ENCODE data around the gene SRMS.
A peak's percentile ranks its signal among the peaks of the same experiment; 100 is the strongest.

The SRMS gene

DNA sequence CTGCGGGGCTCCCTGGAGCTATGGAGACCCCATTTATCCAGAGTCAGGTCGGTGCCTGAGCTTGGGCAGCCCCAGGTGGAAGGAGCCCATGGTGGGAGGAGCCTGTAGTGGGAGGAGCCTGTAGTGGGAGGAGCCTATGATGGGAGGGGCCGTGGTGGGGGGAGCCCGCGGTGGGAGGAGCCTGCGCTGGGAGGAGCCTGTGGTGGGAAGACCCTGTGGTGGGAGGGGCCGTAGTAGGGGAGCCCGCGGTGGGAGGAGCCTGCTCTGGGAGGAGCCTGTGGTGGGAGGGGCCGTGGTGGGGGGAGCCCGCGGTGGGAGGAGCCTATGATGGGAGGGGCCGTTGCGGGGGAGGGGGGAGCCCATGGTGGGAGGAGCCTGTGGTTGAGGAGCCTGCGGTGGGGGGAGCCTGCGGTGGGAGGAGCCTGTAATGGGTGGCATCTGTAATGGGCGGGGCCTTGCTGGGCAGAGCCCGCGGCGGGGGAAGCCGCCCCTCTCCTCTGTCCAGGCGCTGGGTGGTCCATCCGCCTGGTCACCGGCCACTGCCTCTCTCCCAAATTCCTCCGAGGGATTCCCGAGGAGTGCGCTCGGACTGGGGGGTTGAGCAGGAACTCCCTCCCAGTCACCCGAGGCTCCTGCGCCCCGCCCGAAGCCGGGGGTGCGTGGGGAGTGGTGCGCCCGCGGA, 5.8 kb upstream of the SRMS start:
- peak; percentile 66 to 73 for DNase-seq (ENCODE audit: low read depth in 2 of 2)

DNA sequence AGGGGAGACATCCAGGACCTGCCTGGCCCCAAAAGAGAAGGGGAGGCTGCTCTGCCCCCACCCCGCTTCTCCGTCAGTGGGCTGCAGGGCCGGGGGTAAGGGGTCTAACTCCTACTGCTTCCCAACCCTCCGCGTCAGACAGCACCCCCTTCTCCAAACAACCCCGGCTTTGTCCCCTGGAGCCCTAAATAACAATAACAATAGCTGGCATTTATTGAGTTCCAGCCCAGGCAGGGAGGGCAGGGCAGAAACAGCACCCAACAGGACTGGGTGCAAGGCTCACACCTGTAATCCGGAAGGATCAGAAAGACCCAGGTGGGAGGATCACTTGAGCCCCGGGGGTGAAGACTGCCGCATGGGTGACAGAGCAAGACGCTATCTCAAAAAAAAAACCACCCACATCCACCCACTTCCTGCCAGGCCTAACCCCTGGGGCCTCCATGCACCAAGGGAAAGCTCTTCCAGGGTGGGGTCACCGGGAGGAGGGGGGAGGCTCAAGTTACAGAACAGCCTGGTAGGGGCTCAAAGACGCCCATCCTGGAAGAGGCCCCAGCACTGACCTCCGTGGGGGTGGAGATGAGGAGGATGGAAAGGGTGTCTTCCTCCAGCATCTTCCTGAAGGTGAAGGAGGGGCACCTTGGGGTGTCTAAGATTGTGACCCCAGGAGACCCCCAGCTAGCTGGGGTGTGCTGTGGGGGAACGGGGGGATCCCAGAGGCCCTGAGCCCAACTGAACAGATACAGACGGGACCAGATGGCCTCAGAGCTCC, 5.1 kb upstream of the SRMS start:
- no peak for DNase-seq (ENCODE audit: low read depth in 2 of 2)

DNA sequence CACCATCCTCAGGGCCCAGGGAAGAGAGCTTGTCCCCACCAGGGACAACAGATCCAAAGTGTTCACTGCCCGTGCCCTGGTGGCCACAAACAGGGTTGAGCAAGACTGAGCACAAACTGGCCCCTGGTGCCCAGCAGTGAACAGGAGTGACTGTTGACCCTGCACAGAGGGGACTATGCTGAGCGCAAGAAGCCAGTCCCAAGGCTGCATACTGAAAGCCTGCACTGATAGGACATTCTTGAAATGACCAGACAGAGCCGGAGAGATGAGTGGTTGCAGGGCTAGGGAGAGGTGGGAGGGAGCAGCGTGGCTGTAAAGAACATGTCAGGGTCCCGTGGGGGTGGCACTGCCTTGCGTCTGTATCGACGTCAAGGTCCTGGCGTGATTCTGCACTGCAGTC, 3.5 kb upstream of the SRMS start:
- DNase-seq (ENCODE audit: low read depth in 2 of 2) = no peak

DNA sequence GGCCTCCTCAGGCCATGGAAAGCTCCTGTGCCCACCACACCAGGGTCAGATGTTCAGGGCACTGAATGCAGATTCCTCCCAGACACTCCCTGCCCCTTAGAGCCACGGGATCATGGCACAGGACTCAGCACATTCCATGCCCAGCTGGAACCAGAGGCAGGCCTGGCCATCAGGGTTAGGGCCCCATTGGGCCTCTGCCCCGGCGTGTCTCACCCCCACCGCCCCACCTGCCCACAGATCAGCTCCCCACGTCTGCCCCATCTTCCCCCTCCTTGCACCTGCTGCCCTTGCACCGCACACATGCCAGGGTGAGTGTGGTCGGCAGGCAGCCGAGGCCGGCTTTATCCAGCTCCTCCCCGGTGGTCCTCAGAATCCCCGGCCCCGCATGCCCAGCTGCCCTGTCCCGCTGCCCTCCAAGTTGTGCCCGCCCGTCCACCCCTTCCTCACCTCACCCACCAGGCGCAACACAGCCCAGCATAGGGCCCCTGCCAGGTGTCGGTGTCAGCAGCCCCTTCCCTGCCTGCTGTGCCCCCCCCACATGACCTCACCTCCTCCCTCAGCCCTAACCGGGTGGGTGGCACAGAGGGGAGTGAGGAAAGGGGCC, 2.2 kb upstream of the SRMS start:
- DNase-seq (ENCODE audit: low read depth in 2 of 2) = no peak

DNA sequence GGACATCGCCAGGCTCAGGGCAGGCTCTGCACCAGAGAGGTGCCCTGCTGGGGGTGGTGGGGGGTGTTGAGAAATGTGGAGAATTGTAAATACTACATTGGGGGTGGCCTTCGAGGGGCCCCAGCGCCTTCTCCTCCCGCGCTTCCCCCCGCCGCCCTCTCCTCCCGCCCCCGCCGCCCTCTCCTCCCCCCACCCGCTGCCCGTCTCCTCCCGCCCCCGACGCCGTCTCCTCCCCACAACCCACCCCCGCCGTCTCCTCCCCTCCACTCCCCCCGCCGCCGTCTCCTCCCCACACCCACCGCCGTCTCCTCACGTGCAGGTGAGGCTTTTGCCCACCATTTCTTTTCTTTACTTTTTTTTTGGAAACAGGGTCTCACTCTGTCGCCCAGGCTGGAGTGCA, 1.5 kb upstream of the SRMS start:
- no peak for DNase-seq (ENCODE audit: low read depth in 2 of 2)

DNA sequence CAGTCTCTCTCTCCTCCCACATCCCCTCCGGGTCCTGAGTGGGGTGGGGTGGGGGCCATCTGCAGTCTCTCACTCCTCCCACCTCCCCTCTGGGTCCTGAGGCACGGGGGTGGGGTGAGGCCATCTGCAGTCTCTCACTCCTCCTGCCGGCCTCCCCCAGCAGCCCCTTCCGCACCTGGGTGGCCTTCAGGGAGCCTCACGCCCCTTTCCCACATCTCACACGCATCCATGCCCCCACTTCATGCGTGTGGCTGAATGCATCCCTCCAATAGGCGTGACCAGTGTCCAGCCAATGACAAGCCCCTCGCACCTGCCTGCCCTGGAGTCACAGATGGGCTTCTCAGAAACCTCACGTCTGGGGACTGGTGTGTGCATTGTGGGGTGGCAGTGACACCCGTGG, 993 bp upstream of the SRMS start:
- DNase-seq (ENCODE audit: low read depth in 2 of 2) = no peak

DNA sequence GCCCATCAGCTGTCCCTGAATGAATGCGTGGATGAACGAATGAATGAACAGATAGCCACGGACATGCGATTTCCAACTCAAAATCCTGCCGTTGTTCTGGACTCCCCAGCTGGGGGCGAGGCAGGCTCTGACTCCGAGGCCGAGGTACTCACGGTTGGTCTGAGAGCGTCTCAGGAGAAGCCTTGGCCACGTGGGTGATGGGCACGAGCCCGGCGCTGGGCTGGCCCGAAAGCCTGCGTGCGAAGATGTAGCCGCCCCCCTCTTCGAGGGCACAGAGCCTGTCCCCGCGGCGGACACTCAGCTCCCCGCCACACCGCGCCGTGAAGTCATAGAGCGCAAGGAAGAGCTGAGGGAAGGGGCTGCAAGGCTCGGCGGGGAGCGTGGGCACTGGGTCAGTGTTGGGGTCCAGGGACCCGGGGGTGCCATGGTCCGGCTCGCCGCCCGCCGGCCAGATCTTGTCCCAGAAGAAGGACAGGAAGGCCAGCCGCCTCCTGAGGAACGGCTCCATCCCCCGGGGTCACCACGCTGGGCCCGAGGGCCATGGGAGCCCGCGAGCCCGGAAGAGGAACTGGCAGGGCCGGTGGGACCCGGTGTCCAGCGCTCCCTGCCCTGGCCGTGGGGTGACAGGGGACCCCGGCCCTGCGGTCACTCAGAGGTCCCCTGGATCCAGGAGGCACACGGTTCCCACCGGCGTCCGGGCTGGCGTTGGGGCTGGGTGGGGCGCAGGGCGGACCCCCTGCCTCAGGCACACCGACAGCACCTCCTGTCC, 409 bp downstream of the SRMS start:
- no peak for DNase-seq (ENCODE audit: low read depth in 2 of 2)

DNA sequence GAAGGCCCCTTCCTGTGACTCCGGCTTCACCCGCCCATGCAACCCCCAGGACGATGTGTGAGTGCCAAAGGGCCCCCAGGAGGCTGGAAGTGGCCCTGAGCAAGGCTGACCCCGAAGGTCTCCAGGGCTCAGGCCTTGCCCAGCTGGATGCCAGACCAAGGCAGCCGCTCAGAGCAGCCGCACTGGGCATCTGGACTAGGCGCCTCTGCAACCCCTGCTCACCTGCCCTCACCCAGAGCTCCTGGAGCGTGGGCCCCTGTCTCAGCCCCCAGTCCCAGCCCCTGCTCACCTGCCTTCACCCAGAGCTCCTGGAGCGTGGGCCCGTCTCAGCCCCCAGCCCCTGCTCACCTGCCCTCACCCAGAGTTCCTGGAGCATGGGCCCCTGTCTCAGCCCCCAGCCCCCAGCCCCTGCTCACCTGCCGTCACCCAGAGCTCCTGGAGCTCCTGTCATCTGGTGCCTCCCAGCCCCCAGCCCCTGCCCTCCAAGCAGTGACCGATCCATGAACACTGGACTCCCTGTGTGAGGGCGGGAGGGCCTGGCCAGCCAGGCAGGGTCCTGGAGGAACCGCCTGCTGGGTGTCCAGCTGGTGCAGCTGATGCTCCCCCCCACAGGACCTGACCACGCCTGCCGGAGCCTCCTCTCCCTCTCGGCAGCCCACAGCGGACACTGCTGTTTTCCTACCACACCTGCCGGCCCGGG, 1.1 kb downstream of the SRMS start:
- DNase-seq (ENCODE audit: low read depth in 2 of 2) = no peak

DNA sequence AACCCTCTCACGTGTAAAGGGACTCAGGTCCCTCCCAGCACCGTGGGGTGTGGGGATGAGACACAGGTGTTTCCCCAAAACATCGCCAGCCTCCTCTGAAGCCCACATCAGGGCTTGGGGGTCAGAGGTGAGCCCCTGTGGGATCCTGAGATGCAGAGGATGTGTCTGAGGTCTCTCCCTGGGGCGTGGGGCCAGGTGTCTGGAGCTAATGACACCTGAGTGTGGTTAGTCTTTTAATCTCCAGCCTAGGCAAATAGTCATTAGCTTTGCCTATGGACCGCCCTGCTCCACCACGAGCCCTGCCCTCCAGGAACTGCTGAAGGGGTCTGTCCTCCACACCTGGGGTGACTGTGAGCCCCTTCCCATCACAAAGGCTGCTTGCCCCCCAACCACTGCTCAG, 1.7 kb downstream of the SRMS start:
- no peak for DNase-seq (ENCODE audit: low read depth in 2 of 2)

DNA sequence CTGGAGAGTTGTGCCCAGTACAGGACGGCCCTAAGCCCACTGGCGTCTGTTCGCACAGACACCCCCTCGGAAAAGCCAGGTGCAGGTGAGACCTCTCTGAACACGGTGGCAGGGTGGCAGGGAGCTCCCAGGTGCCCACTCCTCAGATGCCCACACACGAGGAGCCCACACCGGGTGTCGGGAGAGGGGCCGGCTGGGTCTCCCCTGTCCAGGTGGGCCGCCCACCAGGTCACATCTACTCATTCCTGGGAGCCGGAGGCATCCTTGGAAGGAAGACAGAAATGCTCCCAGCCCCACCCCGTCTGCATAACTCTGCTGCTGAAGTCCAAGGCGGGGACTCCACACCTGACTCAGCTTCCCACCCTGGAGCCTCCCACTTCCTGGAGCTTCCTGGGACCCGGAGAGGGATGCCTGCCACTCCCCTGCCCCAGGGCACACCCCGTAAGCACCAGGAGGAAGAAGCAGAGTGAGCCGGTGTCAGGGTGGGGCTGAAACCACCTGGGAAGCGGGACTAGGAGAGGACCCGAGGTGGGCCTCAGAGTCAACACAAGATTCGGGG, 2.5 kb downstream of the SRMS start:
- DNase-seq (ENCODE audit: low read depth in 2 of 2) = no peak

DNA sequence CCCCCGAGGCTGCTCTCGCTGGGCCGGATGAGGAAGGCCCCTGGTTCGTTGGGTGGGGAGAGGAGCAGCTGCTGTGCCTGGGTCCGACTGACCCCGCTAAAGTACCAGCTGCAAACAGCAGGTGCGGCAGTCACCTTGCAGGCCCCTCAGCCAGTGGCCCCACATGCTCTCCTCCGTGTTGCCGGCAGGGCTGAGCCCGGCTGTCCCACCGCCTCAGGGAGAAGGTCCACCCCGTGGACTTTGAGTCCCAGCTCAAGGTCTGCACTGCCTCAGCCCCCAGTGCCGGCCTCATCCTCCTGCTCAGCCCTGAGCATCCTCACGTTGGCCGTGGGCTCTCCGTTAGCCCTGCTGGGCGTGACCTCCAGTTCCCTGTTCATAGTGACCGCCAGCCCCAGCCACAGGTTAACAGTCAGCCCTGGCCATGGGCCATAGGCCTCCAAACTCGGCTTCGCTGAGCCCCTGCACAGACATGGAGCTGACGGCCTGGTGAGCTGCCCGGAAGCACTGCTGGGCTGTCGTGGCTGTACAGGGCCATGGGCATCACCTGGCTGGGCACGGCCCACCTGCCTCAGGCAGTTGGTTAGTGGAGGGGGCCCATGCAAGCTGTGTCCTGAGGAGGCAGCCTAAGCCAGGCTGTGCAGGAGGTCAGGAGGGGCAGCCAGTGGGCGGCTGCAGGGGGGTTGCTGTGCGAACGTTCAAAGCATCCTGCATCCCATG, 3.1 kb downstream of the SRMS start:
- no peak for DNase-seq (ENCODE audit: low read depth in 2 of 2)

DNA sequence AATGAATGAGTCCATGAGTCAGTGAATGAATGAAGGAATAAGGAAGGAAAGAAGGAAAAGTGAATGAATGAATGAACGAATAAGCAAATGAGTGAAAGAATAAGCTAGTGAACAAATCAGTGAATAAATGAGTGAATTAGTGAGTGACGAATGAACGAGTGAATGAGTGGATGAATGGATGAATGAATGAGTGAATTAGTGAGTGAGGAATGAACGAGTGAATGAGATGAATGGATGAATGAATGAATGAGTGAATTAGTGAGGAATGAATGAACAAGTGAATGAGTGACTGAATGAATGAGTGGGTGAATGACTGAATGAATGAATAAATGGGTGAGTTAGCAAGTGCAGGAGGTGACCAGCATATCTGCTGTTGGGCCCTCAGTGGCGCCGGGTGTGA, 3.8 kb downstream of the SRMS start:
- DNase-seq (ENCODE audit: low read depth in 2 of 2) = no peak

DNA sequence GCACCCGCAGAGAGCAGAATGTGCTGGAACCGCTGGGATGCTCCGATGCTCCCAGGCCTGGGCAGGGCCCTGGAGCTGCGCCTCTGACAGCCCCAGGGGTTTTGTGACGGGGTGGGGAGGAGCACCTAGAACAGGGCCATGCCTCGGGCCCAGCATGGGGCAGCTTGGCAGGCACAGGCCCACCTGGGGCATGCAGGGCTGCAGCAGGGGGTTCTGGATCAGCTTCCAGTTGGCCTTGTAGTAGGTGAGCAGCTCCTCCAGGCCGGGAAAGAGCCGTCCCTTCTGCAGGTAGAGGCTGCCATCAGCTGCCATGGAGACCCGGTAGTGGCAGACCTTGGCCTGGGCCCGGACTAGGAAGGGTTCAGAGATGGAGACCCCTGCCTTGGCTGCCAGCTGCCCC, 4.4 kb downstream of the SRMS start:
- DNase-seq (ENCODE audit: low read depth in 2 of 2) = no peak

DNA sequence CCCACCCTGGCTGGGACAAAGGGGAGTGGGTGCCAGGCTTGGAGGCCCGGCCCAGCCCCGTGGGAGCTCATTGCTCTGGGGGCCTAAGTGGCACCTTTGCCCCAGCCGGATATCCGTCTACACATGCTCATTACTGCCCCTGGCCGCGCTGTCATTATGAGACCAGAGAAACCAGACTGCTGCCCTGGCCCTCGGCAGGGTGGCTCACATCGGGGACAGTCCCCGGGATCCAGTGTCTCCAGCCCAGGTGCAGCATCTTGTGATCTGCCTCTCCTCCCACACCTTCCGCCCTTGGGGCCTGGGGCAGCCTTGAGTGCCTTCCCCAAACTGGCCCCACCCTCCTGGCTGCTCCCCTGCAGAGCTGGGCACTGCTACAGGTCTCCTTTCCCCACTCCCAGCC, 4.9 kb downstream of the SRMS start:
- no peak for DNase-seq (ENCODE audit: low read depth in 2 of 2)

DNA sequence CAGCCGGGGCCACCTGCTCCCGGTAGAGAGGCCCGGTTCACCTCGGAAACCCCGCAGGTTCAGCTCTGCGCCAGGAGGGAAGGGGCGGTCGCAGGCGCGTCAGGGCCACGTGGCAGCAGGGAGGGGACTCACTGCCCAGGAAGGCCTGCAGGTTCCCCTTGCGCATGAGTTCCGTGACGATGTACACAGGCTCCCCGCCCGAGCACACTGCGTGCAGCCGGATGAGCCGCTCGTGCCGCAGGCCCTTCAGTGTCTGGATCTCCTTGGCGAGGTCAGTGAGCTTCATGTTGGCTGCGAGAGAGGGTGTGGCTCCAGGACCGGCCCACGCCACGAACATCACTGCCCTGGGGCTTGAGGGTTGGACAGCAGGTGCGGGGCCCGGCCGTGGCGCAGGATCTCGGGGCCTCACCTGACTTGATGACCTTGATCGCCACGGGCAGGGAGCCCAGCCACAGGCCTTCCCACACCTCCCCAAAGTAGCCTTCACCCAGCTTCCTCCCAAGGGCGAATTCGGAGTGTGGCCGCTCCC, 5.5 kb downstream of the SRMS start:
- no peak for DNase-seq (ENCODE audit: low read depth in 2 of 2)

DNA sequence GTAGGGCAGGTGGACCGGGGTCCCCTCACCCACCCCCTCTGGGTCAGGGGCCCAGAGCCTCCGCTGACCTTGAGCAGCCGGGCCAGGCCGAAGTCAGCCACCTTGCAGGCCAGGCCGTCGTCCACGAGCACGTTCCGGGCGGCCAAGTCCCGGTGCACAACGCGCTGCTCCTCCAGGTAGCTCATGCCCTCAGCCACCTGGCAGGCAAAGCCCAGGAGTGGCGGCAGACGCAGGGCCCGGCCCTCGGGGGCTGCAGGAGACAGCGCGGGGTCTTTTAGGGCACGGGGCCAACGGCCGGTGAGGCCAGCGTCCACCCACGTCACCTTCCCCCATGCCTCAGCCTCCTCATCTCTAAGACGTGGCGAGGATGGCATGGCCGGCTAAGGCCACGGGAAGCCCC, 6.2 kb downstream of the SRMS start:
- no peak for DNase-seq (ENCODE audit: low read depth in 2 of 2)

DNA sequence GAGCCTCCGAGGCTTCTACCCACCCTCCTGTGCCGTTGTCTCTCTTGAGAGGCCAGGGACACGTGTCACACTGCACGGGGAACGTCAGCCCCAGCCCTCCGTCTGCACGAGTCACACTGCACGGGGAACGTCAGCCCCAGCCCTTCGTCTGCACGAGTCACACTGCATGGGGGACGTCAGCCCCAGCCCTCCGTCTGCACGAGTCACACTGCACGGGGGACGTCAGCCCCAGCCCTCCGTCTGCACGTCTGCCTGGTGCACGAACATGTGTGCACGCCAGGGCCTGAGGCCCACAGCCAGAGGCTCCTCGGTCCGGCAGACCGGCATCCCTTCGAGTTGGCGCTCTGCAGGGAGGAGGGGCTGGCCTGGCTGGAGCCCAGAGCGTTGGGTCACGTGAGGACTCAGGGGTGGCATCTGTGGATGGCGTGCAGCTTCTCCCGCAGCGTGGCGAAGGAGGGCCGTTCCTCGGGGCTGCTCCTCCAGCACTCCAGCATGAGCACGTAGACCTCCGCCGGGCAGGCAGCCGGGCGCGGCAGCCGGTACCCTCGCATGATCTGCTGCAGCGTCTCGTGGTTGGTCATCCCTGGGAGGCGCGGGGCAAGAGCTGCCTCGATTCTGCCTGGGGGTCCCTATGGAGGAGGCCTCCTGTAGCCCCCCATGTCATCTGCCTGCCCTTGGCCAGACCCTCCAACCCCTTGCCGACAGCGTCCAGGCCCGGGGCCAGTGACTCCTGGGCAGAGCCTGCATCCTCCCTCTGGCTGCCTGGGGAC, 6.9 kb downstream of the SRMS start:
- peak in 1 of 2 donors; percentile 34 for DNase-seq (ENCODE audit: low read depth in 2 of 2)

DNA sequence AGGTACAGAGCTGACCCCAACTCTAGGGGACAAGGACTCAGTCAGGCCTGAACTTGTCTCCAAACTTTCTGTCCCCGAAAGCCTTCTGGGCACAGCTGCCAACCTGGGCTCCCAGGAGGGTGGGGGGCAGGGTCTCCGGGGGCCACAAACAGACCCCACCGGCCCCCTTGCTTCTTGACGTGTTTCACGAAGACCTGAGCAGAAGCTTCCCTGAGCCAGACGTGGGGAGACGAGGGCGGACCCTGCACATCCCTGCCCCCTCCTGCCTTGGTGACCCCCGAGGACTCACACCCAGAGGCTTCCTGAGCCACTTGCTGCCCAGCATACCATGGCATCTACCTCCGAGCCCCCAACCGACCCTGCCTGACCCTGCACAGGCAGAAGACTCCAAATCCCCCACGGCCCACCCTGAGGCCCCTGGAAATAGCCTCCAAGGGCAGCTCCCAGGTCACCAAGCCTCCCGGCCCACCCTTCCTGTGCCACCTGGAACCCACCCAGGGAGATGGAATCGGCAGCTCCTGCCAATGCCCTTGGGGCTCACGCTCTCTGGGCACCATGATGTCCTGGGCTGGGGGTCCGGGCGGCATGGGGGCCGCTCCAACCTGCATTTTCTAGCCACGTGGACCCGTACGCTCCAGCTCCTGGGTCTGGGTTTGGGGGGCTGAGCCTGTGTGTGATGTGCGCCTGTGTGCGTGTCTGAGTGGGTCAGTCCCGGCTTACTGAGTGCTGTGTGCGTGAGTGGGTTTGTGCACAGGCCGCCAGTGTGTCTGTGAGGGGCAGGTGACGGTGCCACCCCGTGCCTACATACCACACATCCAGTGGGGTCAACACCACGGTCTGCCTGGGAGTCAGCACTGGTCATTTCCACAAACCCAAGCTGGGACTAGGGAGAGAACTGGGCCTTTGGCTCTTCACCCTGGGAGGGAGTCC, 7.8 kb downstream of the SRMS start:
- no peak for DNase-seq (ENCODE audit: low read depth in 2 of 2)

DNA sequence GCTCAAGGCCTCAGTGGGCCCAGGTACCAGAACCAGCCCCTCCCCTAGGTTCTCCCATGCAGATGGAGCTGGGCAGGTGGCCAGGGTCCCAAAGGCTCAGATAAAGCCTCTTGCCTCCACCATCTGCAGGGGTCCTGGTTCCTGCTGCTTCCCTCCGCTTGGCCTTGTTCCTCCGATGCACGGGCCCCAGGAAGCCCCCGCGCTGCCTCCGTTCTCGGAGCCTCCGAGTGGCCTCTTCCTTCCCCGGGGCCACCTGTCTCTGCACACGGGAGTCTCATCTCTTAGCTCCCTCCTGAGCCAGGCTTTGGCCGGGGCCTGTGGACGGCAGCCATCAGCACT, 8.5 kb downstream of the SRMS start:
- no peak for DNase-seq (ENCODE audit: low read depth in 2 of 2)
